Neural crest cell (in vitro differentiated cells): ENCODE results near the gene GCM1. TPM values are rescaled to one million over a fixed set of nuclear protein-coding genes. Genes with fewer than 3 reads are reported as not detected.

Experiments used
- DNase-seq: peaks from one replicate; pipeline ENCODE4 v3.0.0; 2021; ENCODE audit warnings: low read depth, mixed read lengths, low spot score
- H3K27ac Mint-ChIP-seq: one replicate; pipeline ENCODE4 v1.8.0; 2021; ENCODE audit warnings: mild to moderate bottlenecking, mixed read lengths; ENCODE audit not compliant: unreplicated experiment
- H3K27me3 Mint-ChIP-seq: 2 replicates; pipeline ENCODE4 v1.8.0; 2021; ENCODE audit warnings: low read depth, mild to moderate bottlenecking, mixed read lengths
- H3K36me3 Mint-ChIP-seq: 2 replicates; pipeline ENCODE4 v1.8.0; 2021; ENCODE audit warnings: low read depth, mild to moderate bottlenecking, mixed read lengths
- H3K4me1 Mint-ChIP-seq: 2 replicates; pipeline ENCODE4 v1.8.0; 2021; ENCODE audit warnings: mixed read lengths
- H3K4me3 Mint-ChIP-seq: one replicate; pipeline ENCODE4 v1.8.0; 2021; ENCODE audit warnings: mild to moderate bottlenecking, mixed read lengths
- H3K9me3 Mint-ChIP-seq: 2 replicates; pipeline ENCODE4 v1.8.0; 2021; ENCODE audit warnings: mixed read lengths
- total RNA-seq: library from RNA; stranded (reverse); gene quantifications from 2 replicates; pipeline ENCODE4 v1.2.1, GENCODE V29; 2021
- TF ChIP-seq, protein P1 (sequence below): fragments of 200-600 bp; sonication (generic); conservative IDR thresholded peaks from 2 replicates; pipeline ENCODE4 v1.5.0; 2021; ENCODE audit warnings: antibody characterized with exemption, mild to moderate bottlenecking

The GCM1 gene
- total RNA-seq, 1 donor from 2014 or later = 0.16 TPM

DNA sequence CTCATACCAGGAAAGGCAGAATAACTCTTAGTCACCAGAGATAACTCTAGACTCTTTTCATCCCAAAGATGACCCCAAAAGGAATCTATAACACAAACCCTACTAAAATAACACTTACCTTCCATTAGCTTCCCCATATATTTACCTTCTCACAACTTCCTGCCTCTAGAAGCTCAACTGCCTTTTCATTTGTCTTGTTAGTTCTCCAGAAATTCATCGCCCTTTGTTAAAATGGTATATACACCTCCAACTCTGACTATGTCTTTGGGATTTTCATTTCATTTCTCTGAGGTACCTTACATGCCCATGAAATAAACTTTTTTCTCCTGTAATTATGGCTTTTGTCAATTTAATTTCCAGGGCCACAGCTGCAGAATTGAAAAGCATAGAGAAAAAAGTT, 33.5 kb downstream of the GCM1 start:
- Mint-ChIP-seq H3K4me1 (no peaks in the 10 kb centered on the region), H3K4me3 (no peak overlapping the region), H3K27me3 (no peaks in the 10 kb centered on the region), H3K27ac (no peak overlapping the region), H3K36me3 (no peaks in the 10 kb centered on the region), H3K9me3 (no peaks in the 10 kb centered on the region)
- DNase-seq = no peak
- TF ChIP-seq, protein P1, sequence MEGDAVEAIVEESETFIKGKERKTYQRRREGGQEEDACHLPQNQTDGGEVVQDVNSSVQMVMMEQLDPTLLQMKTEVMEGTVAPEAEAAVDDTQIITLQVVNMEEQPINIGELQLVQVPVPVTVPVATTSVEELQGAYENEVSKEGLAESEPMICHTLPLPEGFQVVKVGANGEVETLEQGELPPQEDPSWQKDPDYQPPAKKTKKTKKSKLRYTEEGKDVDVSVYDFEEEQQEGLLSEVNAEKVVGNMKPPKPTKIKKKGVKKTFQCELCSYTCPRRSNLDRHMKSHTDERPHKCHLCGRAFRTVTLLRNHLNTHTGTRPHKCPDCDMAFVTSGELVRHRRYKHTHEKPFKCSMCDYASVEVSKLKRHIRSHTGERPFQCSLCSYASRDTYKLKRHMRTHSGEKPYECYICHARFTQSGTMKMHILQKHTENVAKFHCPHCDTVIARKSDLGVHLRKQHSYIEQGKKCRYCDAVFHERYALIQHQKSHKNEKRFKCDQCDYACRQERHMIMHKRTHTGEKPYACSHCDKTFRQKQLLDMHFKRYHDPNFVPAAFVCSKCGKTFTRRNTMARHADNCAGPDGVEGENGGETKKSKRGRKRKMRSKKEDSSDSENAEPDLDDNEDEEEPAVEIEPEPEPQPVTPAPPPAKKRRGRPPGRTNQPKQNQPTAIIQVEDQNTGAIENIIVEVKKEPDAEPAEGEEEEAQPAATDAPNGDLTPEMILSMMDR = no peak

DNA sequence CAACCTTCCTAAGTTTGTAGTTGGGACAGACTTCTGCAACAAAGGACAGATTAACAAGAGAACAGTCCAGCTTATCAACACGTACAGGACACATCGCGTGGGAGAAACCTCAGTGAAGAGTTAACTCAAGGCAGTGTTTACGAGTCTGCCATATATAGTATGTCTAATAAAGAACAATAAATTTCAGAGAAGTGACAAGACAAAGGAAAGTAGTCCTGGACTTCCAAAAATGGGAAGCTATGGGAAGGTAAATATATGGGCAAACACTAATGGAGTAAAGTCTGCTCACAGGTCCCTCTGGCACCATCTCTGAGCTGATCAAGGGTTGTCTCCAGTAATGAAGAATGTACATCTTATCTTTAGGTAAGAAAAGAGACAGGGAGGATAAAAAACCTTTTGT, 34.9 kb downstream of the GCM1 start:
- H3K27ac Mint-ChIP-seq = no peak overlapping the region
- DNase-seq = no peak
- H3K27me3 Mint-ChIP-seq = no peaks in the 10 kb centered on the region
- no peaks in the 10 kb centered on the region for H3K4me1 Mint-ChIP-seq
- H3K4me3 Mint-ChIP-seq = no peak overlapping the region
- no peaks in the 10 kb centered on the region for H3K36me3 Mint-ChIP-seq
- TF ChIP-seq, protein P1 = no peak
- no peaks in the 10 kb centered on the region for H3K9me3 Mint-ChIP-seq

DNA sequence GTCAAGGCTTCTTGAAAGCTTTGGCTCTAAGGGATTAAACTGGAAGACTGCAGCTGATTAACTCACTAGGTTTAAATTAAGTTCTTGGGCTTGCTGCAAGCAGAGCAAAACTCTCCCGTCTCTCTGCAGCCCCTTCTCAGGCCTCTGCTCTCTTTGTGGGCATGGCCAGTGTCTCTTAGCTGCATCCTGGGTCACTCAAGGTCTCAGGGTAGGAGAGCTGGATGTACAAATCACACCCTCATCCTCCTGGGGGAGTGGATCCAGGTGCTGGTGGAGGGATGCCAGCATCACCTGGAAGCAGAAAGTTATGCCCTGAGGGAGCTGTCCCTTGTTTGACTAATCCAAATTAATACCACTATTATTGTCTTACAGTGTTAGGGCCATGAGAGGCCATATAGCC, 35.8 kb downstream of the GCM1 start:
- Mint-ChIP-seq H3K27me3 (no peaks in the 10 kb centered on the region), H3K4me1 (peaks cover 4% of the 10 kb centered on the region), H3K9me3 (no peaks in the 10 kb centered on the region), H3K27ac (no peak overlapping the region), H3K4me3 (no peak overlapping the region), H3K36me3 (no peaks in the 10 kb centered on the region)
- DNase-seq = no peak
- TF ChIP-seq, protein P1 = no peak

DNA sequence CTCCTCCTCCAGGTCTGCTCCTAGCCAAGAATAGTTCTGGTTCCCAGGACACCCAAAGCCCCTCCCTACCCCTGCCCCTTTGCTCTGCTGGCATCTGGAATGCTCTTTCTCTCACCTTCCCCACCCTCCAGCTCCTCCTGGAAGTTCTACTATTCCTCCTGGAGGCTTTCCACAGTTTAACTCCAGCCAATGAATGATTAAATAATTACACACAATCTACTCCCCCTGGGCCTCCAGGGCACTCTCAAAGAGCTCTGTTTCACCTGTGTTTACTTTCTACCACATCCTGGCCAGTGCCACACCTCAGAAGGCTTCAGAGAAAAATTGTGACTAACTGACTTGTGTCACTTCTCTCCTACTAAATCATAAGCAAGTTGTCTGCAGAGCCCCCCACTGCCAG, 36.2 kb downstream of the GCM1 start:
- H3K36me3 Mint-ChIP-seq = no peaks in the 10 kb centered on the region
- DNase-seq = no peak
- H3K4me3 Mint-ChIP-seq = no peak overlapping the region
- TF ChIP-seq, protein P1 = no peak
- H3K9me3 Mint-ChIP-seq = no peaks in the 10 kb centered on the region
- H3K4me1 Mint-ChIP-seq = peaks cover 4% of the 10 kb centered on the region
- no peak overlapping the region for H3K27ac Mint-ChIP-seq
- no peaks in the 10 kb centered on the region for H3K27me3 Mint-ChIP-seq

DNA sequence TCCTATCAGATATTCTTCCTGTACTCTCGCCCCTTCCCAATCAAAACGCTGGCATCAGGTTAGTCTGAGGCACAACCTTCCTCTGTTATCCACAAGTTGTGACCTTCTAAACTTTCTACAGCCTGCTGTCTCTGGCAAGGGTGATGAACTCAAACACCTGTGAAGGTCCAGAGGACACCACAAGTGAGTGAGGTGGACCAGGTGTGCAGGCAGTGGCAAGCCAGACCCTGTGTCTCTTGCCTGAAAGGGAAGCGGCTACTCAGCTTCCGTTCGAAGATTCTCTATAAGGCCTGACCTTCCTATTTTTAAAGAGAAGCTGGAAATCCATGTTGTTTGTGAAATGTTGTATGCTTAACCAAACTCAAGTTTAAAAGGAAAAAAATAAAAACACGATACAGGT, 36.8 kb downstream of the GCM1 start:
- TF ChIP-seq, protein P1 = no peak
- no peak for DNase-seq
- Mint-ChIP-seq H3K9me3 (no peaks in the 10 kb centered on the region), H3K27ac (no peak overlapping the region), H3K4me1 (peaks cover 4% of the 10 kb centered on the region), H3K27me3 (no peaks in the 10 kb centered on the region), H3K4me3 (no peak overlapping the region), H3K36me3 (no peaks in the 10 kb centered on the region)

DNA sequence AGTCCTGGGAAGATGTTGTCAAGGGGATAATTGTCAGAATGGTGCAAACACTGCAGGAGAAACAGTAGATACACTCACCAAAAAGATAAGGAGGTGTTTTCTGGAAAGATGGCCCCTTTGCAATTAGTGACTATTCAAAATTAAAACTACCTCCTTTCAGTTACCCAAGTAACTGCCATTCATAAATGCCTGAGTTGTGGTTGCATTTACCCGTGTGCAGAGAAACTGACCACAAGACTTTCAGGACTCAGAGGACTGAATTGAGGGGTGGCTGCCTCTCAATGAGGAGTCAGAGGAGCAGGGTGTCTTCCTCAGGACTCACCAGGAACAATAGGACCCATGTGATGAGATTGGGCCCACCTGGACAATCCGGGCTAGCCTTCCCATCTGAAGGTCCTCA, 39.0 kb downstream of the GCM1 start:
- no peak for DNase-seq
- Mint-ChIP-seq H3K27me3 (no peaks in the 10 kb centered on the region), H3K4me1 (peaks cover 4% of the 10 kb centered on the region), H3K27ac (peak overlapping the region; percentile 30), H3K4me3 (no peak overlapping the region), H3K36me3 (no peaks in the 10 kb centered on the region), H3K9me3 (no peaks in the 10 kb centered on the region)
- TF ChIP-seq, protein P1 = no peak
